IMR-90 (cell line): ENCODE measurements around the gene PMS2. TPM values are rescaled to one million over a fixed set of nuclear protein-coding genes. Genes with fewer than 3 reads are reported as not detected.

Experiments used
- ATAC-seq: fragments of 200-7000 bp; cut with Tn5 transposase; 2 replicates; pipeline ENCODE4 v1.9.1; 2020; ENCODE audit warnings: low read depth, mild to moderate bottlenecking, moderate library complexity
- BruUV-seq: library from RNA; stranded (reverse); fragments of 400-500 nt; replicated peaks from 2 replicates; lab custom pipeline; 2021; lab: Mats Ljungman, UMichigan
- CTCF ChIA-PET: fragments of 300-600 bp; formaldehyde crosslinking; extraction: SDS; loops from one replicate; lab custom pipeline; 2021; ENCODE audit warnings: antibody characterized with exemption; lab: Yijun Ruan, JAX
- POLR2A ChIA-PET: fragments of 300-600 bp; sonication (Branson Sonifier 250); formaldehyde crosslinking; loops from one replicate; lab custom pipeline; 2022; ENCODE audit warnings: antibody characterized with exemption; ENCODE audit not compliant: unreplicated experiment; lab: Charles Lee
- DNase-seq: peaks from one replicate; pipeline ENCODE4 v3.0.0; 2013
- H2AFZ ChIP-seq: replicated peaks from 2 replicates; pipeline ENCODE3; 2013; ENCODE audit warnings: low read length, mild to moderate bottlenecking; ENCODE audit not compliant: poor library complexity
- H2AK5ac ChIP-seq: 2 replicates; pipeline ENCODE4 v1.6.1; 2013; ENCODE audit warnings: low read depth, low read length, inconsistent platforms
- H2AK9ac ChIP-seq: replicated peaks from 2 replicates; pipeline ENCODE3; 2013; ENCODE audit warnings: mild to moderate bottlenecking, low read depth, low read length, moderate library complexity; ENCODE audit not compliant: poor library complexity
- H2BK120ac ChIP-seq: 2 replicates; pipeline ENCODE4 v1.6.1; 2013; ENCODE audit warnings: low read depth, low read length, inconsistent platforms
- H2BK15ac ChIP-seq: 3 replicates; pipeline ENCODE4 v1.6.1; 2013; ENCODE audit warnings: low read depth, low read length, inconsistent platforms
- H2BK20ac ChIP-seq: 2 replicates; pipeline ENCODE4 v1.6.1; 2013; ENCODE audit warnings: low read depth, mild to moderate bottlenecking, inconsistent platforms, low read length, moderate library complexity
- H2BK5ac ChIP-seq: 2 replicates; pipeline ENCODE4 v1.6.1; 2013; ENCODE audit warnings: mild to moderate bottlenecking, low read depth, low read length, inconsistent platforms; ENCODE audit not compliant: poor library complexity, severe bottlenecking
- H3K14ac ChIP-seq: replicated peaks from 2 replicates; pipeline ENCODE4 v1.6.1; 2013; ENCODE audit warnings: low read depth, low read length, inconsistent platforms
- H3K18ac ChIP-seq: 2 replicates; pipeline ENCODE4 v1.6.1; 2013; ENCODE audit warnings: low read depth, low read length, control low read depth
- H3K23ac ChIP-seq: 2 replicates; pipeline ENCODE4 v1.6.1; 2013; ENCODE audit warnings: low read depth, low read length, inconsistent platforms
- H3K27ac ChIP-seq: 2 replicates; pipeline ENCODE4 v1.5.1; 2013; ENCODE audit warnings: mild to moderate bottlenecking, control low read depth, low read length; ENCODE audit not compliant: insufficient read depth
- H3K27me3 ChIP-seq: 2 replicates; pipeline ENCODE4 v1.6.1; 2013; ENCODE audit warnings: low read length; ENCODE audit not compliant: control insufficient read depth, insufficient read depth
- H3K36me3 ChIP-seq: 2 replicates; pipeline ENCODE4 v1.6.1; 2013; ENCODE audit warnings: low read length, mixed read lengths; ENCODE audit not compliant: control insufficient read depth, insufficient read depth
- H3K4ac ChIP-seq: 2 replicates; pipeline ENCODE4 v1.6.1; 2013; ENCODE audit warnings: low read depth, low read length, inconsistent platforms
- H3K4me1 ChIP-seq: 2 replicates; pipeline ENCODE4 v1.6.1; 2013; ENCODE audit warnings: low read length, mixed read lengths; ENCODE audit not compliant: control insufficient read depth, insufficient read depth
- H3K4me2 ChIP-seq: 2 replicates; pipeline ENCODE4 v1.6.1; 2013; ENCODE audit warnings: low read depth, mild to moderate bottlenecking, control low read depth, low read length, moderate library complexity
- H3K4me3 ChIP-seq: 2 replicates; pipeline ENCODE4 v1.5.1; 2013; ENCODE audit warnings: low read depth, mild to moderate bottlenecking, control low read depth, low read length, moderate library complexity; ENCODE audit not compliant: insufficient read depth
- H3K56ac ChIP-seq: 2 replicates; pipeline ENCODE4 v1.6.1; 2013; ENCODE audit warnings: low read length, inconsistent platforms; ENCODE audit not compliant: insufficient read depth; ENCODE audit errors: extremely low read depth
- H3K79me1 ChIP-seq, 2 experiments: 2 replicates each; pipeline ENCODE4 v1.6.1; 2013; ENCODE audit warnings: low read length in 2 of 2, inconsistent platforms in 1 of 2, low read depth in 1 of 2
- H3K9ac ChIP-seq: 2 replicates; pipeline ENCODE4 v1.6.1; 2013; ENCODE audit warnings: low read depth, low read length, control low read depth
- H3K9me1 ChIP-seq: 2 replicates; pipeline ENCODE4 v1.6.1; 2013; ENCODE audit warnings: low read length, inconsistent platforms; ENCODE audit not compliant: insufficient read depth
- H3K9me3 ChIP-seq: 2 replicates; pipeline ENCODE4 v1.6.1; 2013; ENCODE audit warnings: low read length; ENCODE audit not compliant: control insufficient read depth, insufficient read depth
- H4K20me1 ChIP-seq: 2 replicates; pipeline ENCODE4 v1.6.1; 2013; ENCODE audit warnings: low read length, inconsistent platforms; ENCODE audit not compliant: insufficient read depth
- H4K5ac ChIP-seq: 2 replicates; pipeline ENCODE4 v1.6.1; 2013; ENCODE audit warnings: mild to moderate bottlenecking, low read depth, low read length, control low read depth
- H4K8ac ChIP-seq, 2 experiments: 2 replicates each; pipeline ENCODE4 v1.6.1; 2013; ENCODE audit warnings: low read depth in 2 of 2, low read length in 2 of 2, control low read depth in 1 of 2, inconsistent platforms in 1 of 2
- H4K91ac ChIP-seq: 2 replicates; pipeline ENCODE4 v1.6.1; 2013; ENCODE audit warnings: low read depth, low read length, inconsistent platforms; ENCODE audit not compliant: insufficient read depth
- FOS ChIP-seq: fragments of 150-350 bp; IDR thresholded peaks from 2 replicates; pipeline ENCODE4 v1.6.1; 2016; ENCODE audit warnings: low read depth, low read length
- MAZ ChIP-seq: IDR thresholded peaks from 2 replicates; pipeline ENCODE4 v1.6.1; 2012; ENCODE audit warnings: low read depth, mild to moderate bottlenecking, low read length, improper control_type of control experiment, moderate library complexity, borderline replicate concordance
- MXI1 ChIP-seq: IDR thresholded peaks from 2 replicates; pipeline ENCODE4 v1.6.1; 2012; ENCODE audit warnings: low read depth, mild to moderate bottlenecking, low read length, moderate library complexity, borderline replicate concordance
- NFE2L2 ChIP-seq: fragments of 150-350 bp; IDR thresholded peaks from 2 replicates; pipeline ENCODE4 v1.6.1; 2016; ENCODE audit warnings: low read depth, mild to moderate bottlenecking, low read length
- POLR2A ChIP-seq: IDR thresholded peaks from 2 replicates; pipeline ENCODE4 v1.6.1; 2012; ENCODE audit warnings: mild to moderate bottlenecking, low read depth, low read length
- RAD21 ChIP-seq: IDR thresholded peaks from 2 replicates; pipeline ENCODE4 v1.6.1; 2012; ENCODE audit warnings: low read length, improper control_type of control experiment
- RFX5 ChIP-seq: IDR thresholded peaks from 2 replicates; pipeline ENCODE4 v1.8.0; 2012; ENCODE audit warnings: low read depth, mild to moderate bottlenecking, low read length, moderate library complexity
- SMC3 ChIP-seq: fragments of 150-350 bp; IDR thresholded peaks from 2 replicates; pipeline ENCODE4 v1.6.1; 2016; ENCODE audit warnings: low read depth, mild to moderate bottlenecking, antibody characterized with exemption, low read length, moderate library complexity
- WGBS, 2 experiments: methylation state at CpG; one replicate each; pipeline versions ENCODE4 v1.1.5 to v1.1.7; 2013; ENCODE audit warnings: missing lambda C conversion rate in 2 of 2; ENCODE audit not compliant: insufficient read length in 1 of 2; ENCODE audit errors: extremely low coverage in 2 of 2; 5-methylcytosine and 5-hydroxymethylcytosine counted together
- dilution Hi-C: fragments of 300-500 bp; cut with HindIII; formaldehyde crosslinking; loops from one replicate; pipeline ENCODE4 v1.14.3; 2018; ENCODE audit warnings: low sequenced_read_pairs; ENCODE audit not compliant: unreplicated experiment
- in situ Hi-C: fragments of 300-500 bp; cut with MboI; formaldehyde crosslinking; loops from 3 replicates; pipeline ENCODE4 v1.14.3; 2019; ENCODE audit warnings: low sequenced_read_pairs, inconsistent platforms, mixed read lengths
- intact Hi-C: fragments of 100-400 bp; cut with micrococcal nuclease; formaldehyde crosslinking; loops from 2 replicates; pipeline ENCODE4 v1.10.0; 2022
- polyA plus RNA-seq, 3 experiments: library from polyadenylated mRNA; depleted of rRNA; stranded (reverse); fragments of >200 nt; gene quantifications; 2 replicates each; pipeline ENCODE4 v1.2.3, GENCODE V29; 2012; ENCODE audit warnings: low replicate concordance in 1 of 3
- total RNA-seq: library from RNA; depleted of rRNA; stranded (reverse); fragments of >200 nt; gene quantifications from 2 replicates; pipeline ENCODE4 v1.2.3, GENCODE V29; 2012
- TF ChIP-seq, protein P1 (sequence below): conservative IDR thresholded peaks from 2 replicates; pipeline ENCODE4 v1.5.1; 2012; ENCODE audit warnings: mild to moderate bottlenecking, low read depth, low read length, improper control_type of control experiment
- TF ChIP-seq, protein P2 (sequence below): fragments of 150-350 bp; IDR thresholded peaks from 2 replicates; pipeline ENCODE4 v1.6.1; 2017; ENCODE audit warnings: mild to moderate bottlenecking, antibody characterized with exemption, low read length, low read depth

PMS2 gene
- total and polyA plus RNA-seq, 2 of the 4 experiments (the other 2 are of a cell fraction), result 6.8 to 14.3 TPM

DNA sequence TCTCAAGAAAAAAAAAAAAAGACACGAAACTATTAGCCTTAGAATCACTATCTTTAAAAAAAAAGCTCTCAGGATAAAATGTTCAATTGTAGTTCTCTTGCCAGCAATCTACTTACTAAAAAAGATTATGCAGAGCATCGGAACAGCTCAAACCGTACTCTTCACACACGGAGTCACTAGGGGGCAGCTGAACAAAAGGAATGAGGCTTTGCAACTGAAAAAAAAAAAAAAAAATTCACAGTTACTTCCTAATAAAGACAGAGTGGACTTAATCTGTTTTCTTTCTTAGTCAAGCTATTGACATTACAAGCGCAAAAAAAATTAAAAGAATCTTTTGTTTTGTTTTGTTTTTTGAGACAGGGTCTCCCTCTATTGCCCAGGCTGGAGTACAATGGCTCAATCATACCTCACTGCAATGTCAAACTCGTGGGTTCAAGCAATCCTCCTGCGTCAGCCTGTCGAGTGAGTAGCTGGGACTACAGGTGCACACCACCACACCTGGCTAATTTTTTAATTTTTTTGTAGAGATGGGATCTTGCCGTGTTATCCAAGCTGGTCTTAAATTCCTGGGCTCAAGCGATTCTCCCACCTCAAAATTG is 11.5 kb downstream of the PMS2 start:
- H3K4me1 ChIP-seq, result peaks cover 4% of the 10 kb centered on the region
- no peak overlapping the region for H2AK5ac ChIP-seq
- peaks cover 0 to 3% of the 10 kb centered on the region in 2 experiments; a peak in 1 of 4 replicates for H3K79me1 ChIP-seq
- intact Hi-C loops (loop anchor here (5.0 kb wide), 1 partner anchor 440 kb away; no protein-coding TSS in a partner anchor), in situ Hi-C loops (no loop called here), dilution Hi-C loops (no loop called here)
- H2BK120ac ChIP-seq, result no peak overlapping the region
- H2BK5ac ChIP-seq, result no peak overlapping the region
- no peak overlapping the region for H3K9ac ChIP-seq
- H4K20me1 ChIP-seq, result no peaks in the 10 kb centered on the region
- H3K14ac ChIP-seq, result no peak overlapping the region
- CTCF ChIA-PET, result interaction anchor here (0.5 to 1.7 kb wide), 11 partner anchors 10 to 1199 kb away, joined by 3 to 6 read pairs (median 3); no protein-coding TSS in a partner anchor
- H3K36me3 ChIP-seq, result peaks cover 29% of the 10 kb centered on the region
- H3K27ac ChIP-seq, result no peak overlapping the region
- POLR2A ChIA-PET, result interaction anchor here (0.6 kb wide), 2 partner anchors 109 to 422 kb away, joined by 4 to 6 read pairs; no protein-coding TSS in a partner anchor
- no peaks in the 10 kb centered on the region for H3K9me3 ChIP-seq
- H2BK15ac ChIP-seq, result no peak overlapping the region
- DNase-seq (peak; percentile 69), ATAC-seq (peak; percentile 85)
- H4K8ac ChIP-seq, result no peak overlapping the region
- H3K23ac ChIP-seq, result no peak overlapping the region
- H3K4ac ChIP-seq, result no peak overlapping the region
- H2BK20ac ChIP-seq, result no peak overlapping the region
- H3K9me1 ChIP-seq, result no peaks in the 10 kb centered on the region
- no peak overlapping the region for H2AK9ac ChIP-seq
- H4K5ac ChIP-seq, result no peak overlapping the region
- no peaks in the 10 kb centered on the region for H3K27me3 ChIP-seq
- no peak overlapping the region for H2AFZ ChIP-seq
- H4K91ac ChIP-seq, result no peak overlapping the region
- BruUV-seq, result no TSS peak
- no peak overlapping the region for H3K4me2 ChIP-seq
- H3K4me3 ChIP-seq, result no peak overlapping the region
- no peak for TF ChIP-seq MXI1
- TF ChIP-seq FOS, result no peak
- TF ChIP-seq, protein P1, sequence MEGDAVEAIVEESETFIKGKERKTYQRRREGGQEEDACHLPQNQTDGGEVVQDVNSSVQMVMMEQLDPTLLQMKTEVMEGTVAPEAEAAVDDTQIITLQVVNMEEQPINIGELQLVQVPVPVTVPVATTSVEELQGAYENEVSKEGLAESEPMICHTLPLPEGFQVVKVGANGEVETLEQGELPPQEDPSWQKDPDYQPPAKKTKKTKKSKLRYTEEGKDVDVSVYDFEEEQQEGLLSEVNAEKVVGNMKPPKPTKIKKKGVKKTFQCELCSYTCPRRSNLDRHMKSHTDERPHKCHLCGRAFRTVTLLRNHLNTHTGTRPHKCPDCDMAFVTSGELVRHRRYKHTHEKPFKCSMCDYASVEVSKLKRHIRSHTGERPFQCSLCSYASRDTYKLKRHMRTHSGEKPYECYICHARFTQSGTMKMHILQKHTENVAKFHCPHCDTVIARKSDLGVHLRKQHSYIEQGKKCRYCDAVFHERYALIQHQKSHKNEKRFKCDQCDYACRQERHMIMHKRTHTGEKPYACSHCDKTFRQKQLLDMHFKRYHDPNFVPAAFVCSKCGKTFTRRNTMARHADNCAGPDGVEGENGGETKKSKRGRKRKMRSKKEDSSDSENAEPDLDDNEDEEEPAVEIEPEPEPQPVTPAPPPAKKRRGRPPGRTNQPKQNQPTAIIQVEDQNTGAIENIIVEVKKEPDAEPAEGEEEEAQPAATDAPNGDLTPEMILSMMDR, result peak; percentile 74
- peak; percentile 74 for TF ChIP-seq RAD21
- peak; percentile 66 for TF ChIP-seq SMC3
- no peak for TF ChIP-seq NFE2L2
- no peak for TF ChIP-seq MAZ
- TF ChIP-seq RFX5, result no peak
- TF ChIP-seq, protein P2, sequence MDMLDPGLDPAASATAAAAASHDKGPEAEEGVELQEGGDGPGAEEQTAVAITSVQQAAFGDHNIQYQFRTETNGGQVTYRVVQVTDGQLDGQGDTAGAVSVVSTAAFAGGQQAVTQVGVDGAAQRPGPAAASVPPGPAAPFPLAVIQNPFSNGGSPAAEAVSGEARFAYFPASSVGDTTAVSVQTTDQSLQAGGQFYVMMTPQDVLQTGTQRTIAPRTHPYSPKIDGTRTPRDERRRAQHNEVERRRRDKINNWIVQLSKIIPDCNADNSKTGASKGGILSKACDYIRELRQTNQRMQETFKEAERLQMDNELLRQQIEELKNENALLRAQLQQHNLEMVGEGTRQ, result no peak
- TF ChIP-seq POLR2A, result no peak
- H3K18ac ChIP-seq, result no peak overlapping the region
- H3K56ac ChIP-seq, result no peak overlapping the region
- WGBS, 2 experiments, result no CpG with 5 or more reads among the region's 10 CpGs
